HG02678 (cell line): ENCODE data around the gene P2RX6.
A peak's percentile ranks its signal among the peaks of the same experiment; 100 is the strongest.
"Not testable (repeated sequence)": the region's sequence is repeated elsewhere in the genome, so short reads cannot be mapped to it uniquely, and the experiment has no call there.

ENCODE experiments used
- ATAC-seq: cut with Tn5 transposase; IDR thresholded peaks from one replicate; pipeline ENCODE4 v1.9.1; 2021; ENCODE audit warnings: mild to moderate bottlenecking, moderate library complexity; ENCODE audit not compliant: unreplicated experiment

The P2RX6 gene

DNA sequence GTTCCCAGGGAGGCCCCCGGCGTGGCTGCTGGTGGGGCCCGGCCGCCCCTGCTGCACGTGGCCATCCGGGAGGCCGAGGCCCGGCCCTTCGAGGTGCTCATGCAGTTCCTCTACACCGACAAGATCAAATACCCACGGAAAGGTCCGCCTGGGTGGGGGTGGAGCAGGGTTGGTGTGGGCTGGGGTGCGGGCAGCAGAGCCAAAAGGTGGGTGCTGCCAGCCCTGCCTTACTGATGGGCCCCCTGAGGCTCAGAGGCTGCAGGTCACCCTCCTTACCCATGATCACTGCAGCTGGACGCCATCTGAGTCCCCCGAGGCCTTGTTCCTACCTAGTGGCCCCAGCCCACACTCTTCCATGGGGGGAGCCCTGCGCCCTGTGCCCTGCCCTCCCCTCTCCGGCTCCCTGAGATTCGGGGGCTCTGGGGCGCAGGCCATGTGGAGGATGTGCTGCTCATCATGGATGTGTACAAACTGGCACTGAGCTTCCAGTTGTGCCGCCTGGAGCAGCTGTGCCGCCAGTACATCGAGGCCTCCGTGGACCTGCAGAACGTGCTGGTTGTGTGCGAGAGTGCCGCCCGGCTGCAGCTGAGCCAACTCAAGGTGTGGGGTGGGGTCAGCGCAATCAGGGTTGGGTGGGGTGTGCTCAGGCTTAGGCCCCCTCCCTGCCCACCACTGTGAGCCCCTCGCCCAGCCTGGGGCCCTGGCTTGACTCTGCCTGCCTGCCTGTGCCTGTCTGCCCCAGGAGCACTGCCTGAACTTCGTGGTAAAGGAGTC is 20.6 kb upstream of the P2RX6 start:
- no peak for ATAC-seq

DNA sequence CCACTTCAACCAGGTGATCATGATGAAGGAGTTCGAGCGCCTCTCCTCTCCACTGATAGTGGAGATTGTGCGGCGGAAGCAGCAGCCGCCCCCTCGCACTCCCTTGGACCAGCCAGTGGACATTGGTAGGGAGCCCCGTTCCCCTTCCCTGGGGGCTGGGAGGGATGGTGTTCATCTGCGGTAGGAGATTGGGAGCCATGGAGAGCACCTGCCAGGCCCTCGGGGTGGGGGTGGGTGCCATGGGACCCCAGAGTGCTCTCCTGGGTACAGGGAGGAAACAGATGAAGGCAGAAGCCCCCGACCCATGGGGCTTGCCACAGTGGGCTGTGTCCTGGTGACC is 20.1 kb upstream of the P2RX6 start:
- no peak for ATAC-seq

DNA sequence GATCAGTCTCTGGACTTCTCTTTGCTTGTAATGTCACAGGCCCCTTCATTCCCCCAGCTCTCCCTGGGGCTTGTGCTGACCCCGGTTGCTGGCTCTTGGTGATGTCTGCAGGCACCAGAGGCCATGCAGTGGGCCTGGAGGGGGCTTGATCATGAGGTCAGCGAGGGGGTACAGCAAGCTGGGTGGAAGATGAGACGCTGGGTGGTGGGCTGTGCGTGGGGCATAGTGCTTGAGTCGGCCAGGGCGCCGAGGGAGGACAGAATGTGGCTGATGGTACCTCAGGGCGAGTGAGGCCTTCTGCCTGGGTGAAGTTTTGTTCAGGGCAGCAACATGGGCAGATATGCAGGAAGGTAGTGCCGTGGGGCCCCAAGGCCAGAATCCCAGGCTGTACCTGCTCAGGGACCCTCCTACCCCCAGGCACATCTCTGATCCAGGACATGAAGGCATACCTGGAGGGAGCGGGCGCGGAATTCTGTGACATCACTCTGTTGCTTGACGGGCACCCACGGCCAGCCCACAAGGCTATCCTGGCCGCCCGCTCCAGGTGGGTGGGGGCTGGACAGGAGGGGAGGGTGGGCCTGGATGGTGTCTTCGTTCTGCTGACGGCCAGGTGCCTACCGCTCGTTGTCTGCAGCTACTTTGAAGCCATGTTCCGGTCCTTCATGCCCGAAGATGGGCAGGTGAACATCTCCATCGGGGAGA is 19.5 kb upstream of the P2RX6 start:
- no peak for ATAC-seq

DNA sequence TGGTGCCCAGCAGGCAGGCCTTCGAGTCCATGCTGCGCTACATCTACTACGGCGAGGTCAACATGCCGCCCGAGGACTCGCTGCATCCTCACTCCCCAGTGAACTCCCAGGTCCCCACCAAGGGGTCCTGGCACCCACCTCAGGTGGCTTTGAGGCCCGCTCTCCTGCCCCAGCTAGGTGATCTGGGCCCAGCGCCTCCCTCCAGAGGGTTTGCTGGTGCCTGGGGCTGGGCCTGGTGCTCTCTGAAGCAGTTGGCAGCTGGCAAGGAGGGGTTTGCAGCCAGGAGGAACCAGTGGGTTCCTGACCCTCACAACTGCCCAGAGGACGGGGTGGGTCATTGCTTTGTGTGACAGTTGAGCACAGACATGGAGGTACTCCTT is 18.9 kb upstream of the P2RX6 start:
- no peak for ATAC-seq

DNA sequence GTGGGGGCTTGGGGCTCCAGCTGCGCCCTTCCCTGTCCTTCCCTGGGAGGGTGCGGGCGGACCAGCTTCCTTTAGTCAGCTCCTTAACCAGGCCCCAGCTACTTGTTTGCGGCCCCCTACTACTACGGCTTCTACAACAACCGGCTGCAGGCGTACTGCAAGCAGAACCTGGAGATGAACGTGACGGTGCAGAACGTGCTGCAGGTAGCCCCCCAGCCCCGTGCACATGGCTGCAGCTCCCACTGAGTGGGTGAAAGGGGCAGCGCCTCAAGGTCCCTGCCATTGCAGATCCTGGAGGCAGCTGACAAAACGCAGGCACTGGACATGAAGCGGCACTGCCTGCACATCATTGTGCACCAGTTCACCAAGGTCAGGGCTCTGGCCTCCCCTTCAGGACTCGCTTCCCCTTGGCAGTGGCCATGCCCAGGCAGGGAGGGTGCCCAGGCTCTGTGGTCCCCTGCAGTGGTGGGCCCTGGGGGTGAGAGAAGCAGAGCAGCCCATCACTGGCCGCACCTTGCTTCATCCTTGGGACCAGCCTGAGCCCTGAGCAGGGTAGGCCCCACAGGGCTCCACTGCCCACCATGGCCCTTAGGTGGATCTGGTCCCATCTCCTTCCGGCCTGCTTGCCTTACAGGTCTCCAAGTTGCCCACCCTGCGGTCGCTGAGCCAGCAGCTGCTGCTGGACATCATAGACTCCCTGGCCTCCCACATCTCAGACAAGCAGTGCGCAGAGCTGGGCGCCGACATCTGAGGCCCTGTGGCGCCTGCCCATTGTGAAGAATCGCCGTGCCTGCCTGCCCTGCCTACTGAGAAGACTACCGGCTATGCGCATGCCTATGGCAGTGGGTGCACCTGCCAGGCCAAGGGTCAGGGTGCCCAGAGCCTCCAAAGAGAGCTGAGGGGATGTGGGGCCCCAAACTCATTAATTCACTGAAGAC is 18.1 kb upstream of the P2RX6 start:
- ATAC-seq, result no peak

GRCh38 chr22:20997536-20998257 is 17.3 kb upstream of the P2RX6 start:
- ATAC-seq, result no peak

- ATAC-seq, result no peak
These were observed 16.3 kb upstream of the P2RX6 start for GRCh38 chr22:20998411-20999336.

DNA sequence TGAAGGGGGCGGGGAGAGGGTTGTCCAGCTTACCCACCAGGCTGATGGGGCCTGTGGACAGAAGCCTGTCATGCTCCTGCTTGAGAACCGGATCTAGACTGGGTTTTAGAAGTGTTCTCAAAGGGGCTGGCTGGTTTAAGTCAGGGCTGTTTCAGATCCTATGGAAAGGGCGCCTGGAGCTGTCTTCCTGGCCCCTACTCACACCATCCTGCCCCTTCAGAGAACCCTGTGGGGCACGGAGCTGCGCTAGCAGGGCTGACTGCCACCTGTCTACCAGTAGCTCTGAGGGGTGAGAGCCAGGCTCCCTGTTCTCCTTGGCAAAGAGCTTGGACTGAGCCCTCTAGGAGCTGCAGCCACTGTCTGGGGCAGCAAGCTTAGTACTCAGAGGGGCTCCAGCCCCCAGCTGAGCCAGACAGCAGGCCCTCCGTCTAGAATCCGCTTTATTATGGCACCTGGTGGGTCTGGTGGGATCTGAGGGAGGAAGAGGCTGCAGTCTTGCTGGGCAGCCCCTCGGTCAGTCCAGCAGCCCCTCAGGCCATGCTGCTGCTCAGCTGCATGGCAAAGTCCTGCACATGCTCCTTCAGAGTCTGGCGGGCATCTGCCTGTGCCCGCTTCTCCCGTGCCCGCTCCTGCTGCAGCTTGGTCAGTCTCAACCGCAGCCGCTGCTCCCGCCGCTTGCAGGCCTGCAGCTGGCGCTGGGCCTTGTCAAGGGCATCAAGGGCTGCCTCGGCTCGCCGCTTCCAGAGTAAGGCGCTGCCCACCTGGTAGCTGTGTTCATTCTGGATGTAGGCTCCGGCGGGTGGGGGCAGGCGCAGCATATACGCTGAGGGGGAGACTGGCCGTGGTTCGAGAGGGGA is 15.4 kb upstream of the P2RX6 start:
- ATAC-seq, result no peak

DNA sequence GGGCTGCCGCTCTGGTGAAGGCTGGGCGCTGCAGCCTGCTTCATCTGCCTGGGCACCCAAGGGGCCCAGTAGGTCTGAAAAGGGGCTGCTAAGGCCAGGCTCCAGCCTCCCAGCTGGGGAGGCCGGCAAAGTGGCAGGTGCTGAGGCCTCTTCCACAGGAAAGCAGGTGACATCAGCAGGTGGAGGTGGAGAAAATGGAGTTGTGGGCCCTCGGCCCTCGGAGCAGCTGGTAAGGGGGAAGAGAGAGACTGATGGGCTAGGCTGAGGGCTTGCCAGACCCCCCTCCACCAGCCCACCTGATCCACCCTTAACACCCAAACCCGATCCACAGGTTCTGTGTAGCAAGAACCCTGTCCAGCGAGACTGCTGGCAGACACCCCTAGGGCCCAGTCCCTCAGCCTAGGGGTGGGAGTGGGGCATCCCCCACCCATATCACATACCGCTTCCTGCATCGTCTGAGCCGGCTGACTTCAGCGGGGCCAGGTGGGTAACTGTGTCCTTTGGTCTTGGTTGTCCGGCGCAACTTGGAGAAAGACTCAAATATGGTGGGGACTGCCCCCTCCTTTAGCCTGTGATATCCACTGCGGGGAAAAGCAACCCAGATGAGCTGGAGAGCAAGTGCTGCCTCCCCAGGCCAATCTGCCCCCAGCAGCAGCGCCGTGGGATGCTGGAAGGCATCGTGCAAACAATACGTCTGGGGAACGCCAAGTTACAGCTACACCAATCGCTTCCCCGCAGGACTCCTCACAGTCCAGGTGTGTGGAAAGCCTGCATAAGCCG is 14.6 kb upstream of the P2RX6 start:
- no peak for ATAC-seq

GRCh38 chr22:21000987-21001600 is 13.9 kb upstream of the P2RX6 start:
- no peak for ATAC-seq

GRCh38 chr22:21001601-21002325 is 13.2 kb upstream of the P2RX6 start, which contains the start of gene THAP7:
THAP7 (minus strand) TSS chr22:21002118; CDS start chr22:21001911, 207 bp downstream.
- peak; percentile 91 for ATAC-seq

DNA sequence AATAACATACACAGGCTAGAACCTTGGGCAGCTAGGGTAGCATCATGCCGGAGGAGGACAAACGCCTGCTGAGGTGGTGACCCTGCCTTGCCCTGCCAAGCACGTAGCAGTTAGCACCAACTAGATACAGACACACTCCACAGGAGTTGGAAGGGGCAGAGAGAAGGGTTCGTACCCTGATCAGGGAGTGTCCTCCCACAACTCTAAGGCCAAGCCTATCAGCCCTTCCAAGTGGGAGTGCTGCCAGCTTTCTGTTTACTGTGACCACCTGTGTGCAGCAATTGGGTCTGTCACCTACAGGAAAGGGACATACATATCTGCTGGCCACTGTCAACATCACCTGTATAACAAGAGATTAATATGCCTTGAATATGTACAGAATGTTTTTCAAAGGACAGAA is 11.2 kb upstream of the P2RX6 start:
- no peak for ATAC-seq

DNA sequence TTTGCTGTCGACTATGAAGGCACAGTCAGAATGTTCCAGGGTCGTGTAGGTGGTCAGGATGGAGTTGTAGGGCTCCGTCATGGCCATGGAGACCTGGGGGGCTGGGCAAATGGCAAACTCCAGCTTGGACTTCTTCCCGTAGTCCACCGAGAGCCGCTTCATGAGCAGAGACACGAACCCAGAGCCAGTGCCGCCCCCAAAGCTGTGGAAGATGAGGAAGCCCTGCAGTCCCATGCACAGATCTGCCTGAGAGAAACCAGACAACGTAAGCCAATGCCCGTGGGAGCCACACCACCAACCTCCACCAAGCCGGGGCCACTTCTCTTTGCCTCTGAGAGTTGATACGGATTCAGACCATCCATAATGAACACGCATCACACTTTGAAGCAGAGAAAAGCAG is 5.8 kb upstream of the P2RX6 start:
- not testable (repeated sequence) for ATAC-seq

- ATAC-seq, result no peak
These were observed 5.1 kb upstream of the P2RX6 start for GRCh38 chr22:21009638-21010425.

- no peak for ATAC-seq
These were observed 4.4 kb upstream of the P2RX6 start for GRCh38 chr22:21010426-21011113.
